T-helper 17 cell (primary cell): ENCODE results near the gene GNG8. TPM values are rescaled to one million over a fixed set of nuclear protein-coding genes. Genes with fewer than 3 reads are reported as not detected.
A peak's percentile ranks its signal among the peaks of the same experiment; 100 is the strongest.

ENCODE experiments used
- ATAC-seq: fragments of 150-1000 bp; cut with Tn5 transposase; 2 replicates; pipeline ENCODE4 v1.10.0; 2021; ENCODE audit warnings: mild to moderate bottlenecking, moderate library complexity
- DNase-seq, 3 donors: peaks; one replicate each; pipeline versions ENCODE4 v3.0.0 to v3.0.0-alpha.2; 2020 to 2021
- H3K9me3 ChIP-seq: one replicate; pipeline ENCODE4 v1.7.0; 2013; ENCODE audit warnings: low read length, mild to moderate bottlenecking; ENCODE audit not compliant: control insufficient read depth, poor library complexity, severe bottlenecking
- H3K27ac Mint-ChIP-seq: one replicate; pipeline ENCODE4 v1.8.0; 2022; ENCODE audit warnings: mild to moderate bottlenecking, moderate library complexity, mixed read lengths
- H3K27me3 Mint-ChIP-seq: one replicate; pipeline ENCODE4 v1.8.0; 2022; ENCODE audit warnings: mixed read lengths
- H3K36me3 Mint-ChIP-seq: one replicate; pipeline ENCODE4 v1.8.0; 2022; ENCODE audit warnings: low read depth, mixed read lengths
- H3K4me1 Mint-ChIP-seq: one replicate; pipeline ENCODE4 v1.8.0; 2022; ENCODE audit warnings: mild to moderate bottlenecking, mixed read lengths
- H3K4me3 Mint-ChIP-seq: one replicate; pipeline ENCODE4 v1.8.0; 2022; ENCODE audit warnings: mild to moderate bottlenecking, moderate library complexity, mixed read lengths
- total RNA-seq, 4 donors: library from RNA in 2 of 4; stranded (reverse) in 2 of 4; gene quantifications; one replicate each; pipeline ENCODE4 v1.2.3 and lab custom pipeline; 2022 to 2026

The GNG8 gene
- total RNA-seq, 2 donors from 2014 or later, result not detected

DNA sequence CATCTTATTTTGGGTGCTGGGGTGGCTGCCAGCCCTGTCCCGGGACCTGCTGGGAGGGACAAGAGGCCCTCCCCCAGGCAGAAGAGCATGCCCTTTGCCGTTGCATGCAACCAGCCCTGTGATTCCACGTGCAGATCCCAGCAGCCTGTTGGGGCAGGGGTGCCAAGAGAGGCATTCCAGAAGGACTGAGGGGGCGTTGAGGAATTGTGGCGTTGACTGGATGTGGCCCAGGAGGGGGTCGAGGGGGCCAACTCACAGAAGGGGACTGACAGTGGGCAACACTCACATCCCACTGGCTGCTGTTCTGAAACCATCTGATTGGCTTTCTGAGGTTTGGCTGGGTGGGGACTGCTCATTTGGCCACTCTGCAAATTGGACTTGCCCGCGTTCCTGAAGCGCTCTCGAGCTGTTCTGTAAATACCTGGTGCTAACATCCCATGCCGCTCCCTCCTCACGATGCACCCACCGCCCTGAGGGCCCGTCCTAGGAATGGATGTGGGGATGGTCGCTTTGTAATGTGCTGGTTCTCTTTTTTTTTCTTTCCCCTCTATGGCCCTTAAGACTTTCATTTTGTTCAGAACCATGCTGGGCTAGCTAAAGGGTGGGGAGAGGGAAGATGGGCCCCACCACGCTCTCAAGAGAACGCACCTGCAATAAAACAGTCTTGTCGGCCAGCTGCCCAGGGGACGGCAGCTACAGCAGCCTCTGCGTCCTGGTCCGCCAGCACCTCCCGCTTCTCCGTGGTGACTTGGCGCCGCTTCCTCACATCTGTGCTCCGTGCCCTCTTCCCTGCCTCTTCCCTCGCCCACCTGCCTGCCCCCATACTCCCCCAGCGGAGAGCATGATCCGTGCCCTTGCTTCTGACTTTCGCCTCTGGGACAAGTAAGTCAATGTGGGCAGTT is 26.2 kb downstream of the GNG8 start:
- H3K4me3 Mint-ChIP-seq, result no peak overlapping the region
- peaks cover 45% of the 10 kb centered on the region for H3K4me1 Mint-ChIP-seq

DNA sequence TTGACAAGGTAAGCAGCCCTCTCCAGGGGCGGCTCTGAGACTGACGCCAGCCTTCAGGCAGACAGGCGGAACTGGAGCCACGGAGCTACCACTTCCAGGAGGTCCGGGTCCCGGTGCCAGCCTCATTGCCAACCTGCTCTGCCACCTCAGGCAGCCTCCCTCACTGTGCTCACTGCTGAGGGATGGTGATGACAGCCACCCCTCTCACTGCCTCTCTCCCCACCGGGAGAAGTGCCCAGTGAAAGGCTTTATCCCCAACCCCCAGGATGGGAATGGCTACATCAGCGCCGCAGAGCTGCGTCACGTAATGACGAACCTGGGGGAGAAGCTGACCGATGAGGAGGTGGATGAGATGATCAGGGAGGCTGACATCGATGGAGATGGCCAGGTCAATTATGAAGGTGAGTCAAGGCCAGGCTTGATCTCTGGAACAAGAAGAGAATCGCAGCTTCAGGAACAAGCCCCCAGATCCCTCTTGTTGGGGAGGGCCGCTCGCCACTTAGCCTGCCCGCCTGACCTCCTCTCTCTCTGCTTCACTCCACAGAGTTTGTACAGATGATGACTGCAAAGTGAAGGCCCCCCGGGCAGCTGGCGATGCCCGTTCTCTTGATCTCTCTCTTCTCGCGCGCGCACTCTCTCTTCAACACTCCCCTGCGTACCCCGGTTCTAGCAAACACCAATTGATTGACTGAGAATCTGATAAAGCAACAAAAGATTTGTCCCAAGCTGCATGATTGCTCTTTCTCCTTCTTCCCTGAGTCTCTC is 27.2 kb downstream of the GNG8 start:
- Mint-ChIP-seq H3K27me3 (no peaks in the 10 kb centered on the region), H3K36me3 (peaks cover 11% of the 10 kb centered on the region), H3K27ac (peak overlapping the region; percentile 87), H3K4me3 (no peak overlapping the region), H3K4me1 (peaks cover 39% of the 10 kb centered on the region)
- no peaks in the 10 kb centered on the region for H3K9me3 ChIP-seq
- DNase-seq (no peak), ATAC-seq (no peak)

More for the DNA sequence above, 26.2 kb downstream of the GNG8 start:
- peak overlapping the region; percentile 87 for H3K27ac Mint-ChIP-seq
- H3K9me3 ChIP-seq, result no peaks in the 10 kb centered on the region
- H3K36me3 Mint-ChIP-seq, result peaks cover 11% of the 10 kb centered on the region
- no peak for DNase-seq
- no peak for ATAC-seq
- H3K27me3 Mint-ChIP-seq, result no peaks in the 10 kb centered on the region

DNA sequence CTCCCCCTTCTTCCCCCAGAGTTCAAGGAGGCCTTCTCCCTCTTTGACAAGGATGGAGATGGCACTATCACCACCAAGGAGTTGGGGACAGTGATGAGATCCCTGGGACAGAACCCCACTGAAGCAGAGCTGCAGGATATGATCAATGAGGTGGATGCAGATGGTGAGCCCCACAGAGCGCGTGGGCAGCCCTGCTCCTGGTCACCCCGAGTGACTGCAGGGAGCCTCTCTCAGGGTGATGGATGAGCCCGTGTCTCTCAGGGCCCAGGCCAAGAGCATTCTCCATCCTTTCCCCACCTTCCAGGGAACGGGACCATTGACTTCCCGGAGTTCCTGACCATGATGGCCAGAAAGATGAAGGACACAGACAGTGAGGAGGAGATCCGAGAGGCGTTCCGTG is 27.8 kb downstream of the GNG8 start:
- H3K27ac Mint-ChIP-seq, result no peak overlapping the region
- ATAC-seq, result no peak
- DNase-seq, result no peak
- H3K9me3 ChIP-seq, result no peaks in the 10 kb centered on the region
- peaks cover 43% of the 10 kb centered on the region for H3K4me1 Mint-ChIP-seq
- peaks cover 11% of the 10 kb centered on the region for H3K36me3 Mint-ChIP-seq
- H3K27me3 Mint-ChIP-seq, result no peaks in the 10 kb centered on the region
- H3K4me3 Mint-ChIP-seq, result no peak overlapping the region

DNA sequence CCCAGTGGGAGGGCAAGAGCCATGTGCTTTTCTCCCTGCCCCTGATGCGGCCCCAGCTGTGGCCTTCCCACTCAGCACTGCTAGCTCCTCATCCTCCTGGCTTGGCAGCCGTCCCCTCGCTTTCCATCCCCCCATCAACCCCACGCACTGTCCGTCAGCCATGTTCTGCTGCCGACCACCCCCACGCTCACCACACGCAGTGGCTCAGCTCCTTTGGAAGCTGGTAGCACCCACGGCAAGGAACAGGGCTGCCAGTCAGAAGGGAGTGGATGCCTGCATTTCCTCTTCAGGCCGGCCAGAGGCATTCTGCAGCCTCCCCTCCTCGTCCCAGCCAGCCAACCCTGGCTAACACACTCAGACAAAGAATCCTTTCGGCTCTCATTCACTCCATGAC is 28.6 kb downstream of the GNG8 start:
- H3K36me3 Mint-ChIP-seq, result peaks cover 11% of the 10 kb centered on the region
- H3K27me3 Mint-ChIP-seq, result no peaks in the 10 kb centered on the region
- ATAC-seq (no peak), DNase-seq (no peak)
- peaks cover 47% of the 10 kb centered on the region for H3K4me1 Mint-ChIP-seq
- H3K4me3 Mint-ChIP-seq, result no peak overlapping the region
- H3K27ac Mint-ChIP-seq, result peak overlapping the region; percentile 32
- no peaks in the 10 kb centered on the region for H3K9me3 ChIP-seq

DNA sequence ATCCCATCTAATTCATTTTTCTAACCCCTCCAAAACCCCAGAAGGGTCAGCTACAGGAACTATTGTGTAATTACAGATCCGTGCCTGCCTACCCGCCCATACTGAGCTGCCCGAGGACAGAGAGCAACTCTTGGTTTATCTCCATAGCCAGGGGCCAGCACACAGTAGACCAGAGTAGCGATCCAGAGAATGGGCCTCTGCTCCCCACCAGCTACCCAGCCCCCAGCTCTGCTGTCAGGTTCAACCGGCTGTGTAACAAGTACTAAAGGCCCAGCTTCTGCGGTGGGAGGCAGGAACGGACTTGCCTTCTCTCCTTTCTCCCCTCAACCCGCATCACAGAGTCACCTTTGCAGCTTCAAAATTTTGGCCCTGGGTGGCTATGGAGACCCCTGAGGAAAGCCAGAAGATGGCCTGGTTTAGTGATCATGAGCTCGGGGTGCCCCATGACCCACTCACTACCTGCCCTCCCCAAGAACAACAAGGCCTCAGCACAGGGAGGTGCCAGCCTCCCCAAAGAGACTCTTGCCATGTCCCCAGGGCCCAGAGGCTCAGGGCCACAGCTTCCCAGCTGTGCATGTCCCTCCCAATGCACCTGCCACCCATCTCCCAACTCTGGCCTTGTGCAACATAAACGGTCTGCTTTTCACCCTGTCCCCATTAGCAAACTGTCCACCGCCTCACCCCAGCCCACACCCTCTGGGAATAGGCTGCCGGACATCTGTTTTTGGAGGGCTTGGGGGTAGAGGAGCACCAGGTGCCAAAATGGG is 29.1 kb downstream of the GNG8 start:
- ATAC-seq, result no peak
- Mint-ChIP-seq H3K36me3 (peaks cover 15% of the 10 kb centered on the region), H3K4me1 (peaks cover 47% of the 10 kb centered on the region), H3K27me3 (no peaks in the 10 kb centered on the region), H3K27ac (peak overlapping the region; percentile 32), H3K4me3 (no peak overlapping the region)
- no peak for DNase-seq
- H3K9me3 ChIP-seq, result no peaks in the 10 kb centered on the region

DNA sequence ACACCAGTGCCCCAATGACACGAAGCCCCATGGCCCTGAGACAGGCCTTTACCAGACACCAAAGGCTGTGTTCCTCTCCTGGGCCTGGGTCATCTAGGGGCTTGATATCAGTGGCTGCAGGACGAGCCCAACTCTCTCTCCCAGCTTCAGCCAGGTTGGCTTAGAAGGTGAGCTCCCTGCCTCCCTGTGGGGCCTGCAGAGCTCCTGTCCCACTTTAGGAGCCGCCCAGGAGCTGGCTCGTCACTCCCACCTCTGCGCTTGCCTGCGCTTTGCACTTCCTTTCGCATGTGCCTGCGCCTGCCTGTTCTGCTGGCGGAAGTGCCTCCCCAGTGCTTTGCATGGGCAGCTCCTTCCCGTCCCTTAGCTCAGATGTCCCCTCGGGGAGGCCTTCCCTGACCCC is 30.0 kb downstream of the GNG8 start:
- no peak overlapping the region for H3K27ac Mint-ChIP-seq
- no peak overlapping the region for H3K4me3 Mint-ChIP-seq
- H3K36me3 Mint-ChIP-seq, result peaks cover 15% of the 10 kb centered on the region
- no peak for ATAC-seq
- DNase-seq, result no peak
- no peaks in the 10 kb centered on the region for H3K27me3 Mint-ChIP-seq
- peaks cover 38% of the 10 kb centered on the region for H3K4me1 Mint-ChIP-seq
- no peaks in the 10 kb centered on the region for H3K9me3 ChIP-seq

DNA sequence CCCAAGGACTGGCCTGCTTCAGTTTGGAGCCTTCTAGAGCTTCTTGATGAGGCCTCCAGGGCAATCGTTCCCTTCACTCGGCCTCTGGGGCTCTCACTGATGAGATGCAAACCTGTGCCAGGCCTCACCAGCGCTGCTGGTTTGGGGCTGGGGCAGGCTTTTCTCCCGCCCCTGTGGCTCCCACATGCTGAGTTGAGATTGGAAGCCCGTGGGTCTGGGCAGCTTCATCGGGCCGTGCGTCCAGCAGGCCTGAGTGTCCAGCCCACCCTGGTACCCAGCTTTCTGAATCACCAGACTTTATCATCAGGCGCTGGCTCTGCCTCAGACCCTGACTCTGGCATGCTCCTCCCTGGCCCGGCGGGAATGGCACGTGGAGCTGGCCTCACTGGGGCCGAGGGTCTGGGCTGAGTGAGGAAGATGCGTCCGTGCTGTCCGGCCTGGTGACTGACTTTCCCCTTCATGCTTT is 30.6 kb downstream of the GNG8 start:
- Mint-ChIP-seq H3K27me3 (no peaks in the 10 kb centered on the region), H3K4me1 (peaks cover 35% of the 10 kb centered on the region), H3K27ac (no peak overlapping the region), H3K36me3 (peaks cover 18% of the 10 kb centered on the region), H3K4me3 (no peak overlapping the region)
- ATAC-seq (no peak), DNase-seq (no peak)
- no peaks in the 10 kb centered on the region for H3K9me3 ChIP-seq

DNA sequence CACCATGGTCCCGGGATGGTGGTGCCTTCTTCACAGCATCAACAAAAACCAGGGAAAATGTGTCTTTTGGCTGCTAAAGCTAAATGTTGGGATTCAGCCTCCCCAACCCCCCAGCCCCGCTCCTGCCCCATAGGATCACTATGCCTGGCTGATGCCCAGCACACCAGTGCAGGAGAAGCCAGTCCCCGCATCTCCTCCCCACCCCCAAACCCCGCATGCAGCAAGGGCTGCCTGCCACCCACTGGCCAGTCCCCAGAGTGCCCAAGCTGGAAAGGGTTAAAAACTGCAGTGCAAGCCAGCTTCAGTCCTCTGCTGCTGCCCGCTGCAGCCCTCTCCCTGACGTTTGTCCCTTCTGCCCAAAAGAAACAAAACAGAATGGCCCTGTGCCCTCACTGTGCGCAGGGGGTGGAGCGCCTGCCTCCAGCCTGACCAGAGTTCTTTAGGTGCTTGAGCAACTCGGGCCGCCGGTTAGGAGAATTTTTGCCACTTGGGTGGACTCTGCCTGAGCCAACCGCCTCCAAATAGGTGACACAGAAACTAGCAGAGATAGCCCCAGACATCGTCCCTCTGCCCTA is 31.1 kb downstream of the GNG8 start:
- no peaks in the 10 kb centered on the region for H3K27me3 Mint-ChIP-seq
- H3K9me3 ChIP-seq, result no peaks in the 10 kb centered on the region
- H3K27ac Mint-ChIP-seq, result no peak overlapping the region
- peaks cover 37% of the 10 kb centered on the region for H3K4me1 Mint-ChIP-seq
- DNase-seq (no peak), ATAC-seq (no peak)
- H3K4me3 Mint-ChIP-seq, result no peak overlapping the region
- H3K36me3 Mint-ChIP-seq, result peaks cover 17% of the 10 kb centered on the region

DNA sequence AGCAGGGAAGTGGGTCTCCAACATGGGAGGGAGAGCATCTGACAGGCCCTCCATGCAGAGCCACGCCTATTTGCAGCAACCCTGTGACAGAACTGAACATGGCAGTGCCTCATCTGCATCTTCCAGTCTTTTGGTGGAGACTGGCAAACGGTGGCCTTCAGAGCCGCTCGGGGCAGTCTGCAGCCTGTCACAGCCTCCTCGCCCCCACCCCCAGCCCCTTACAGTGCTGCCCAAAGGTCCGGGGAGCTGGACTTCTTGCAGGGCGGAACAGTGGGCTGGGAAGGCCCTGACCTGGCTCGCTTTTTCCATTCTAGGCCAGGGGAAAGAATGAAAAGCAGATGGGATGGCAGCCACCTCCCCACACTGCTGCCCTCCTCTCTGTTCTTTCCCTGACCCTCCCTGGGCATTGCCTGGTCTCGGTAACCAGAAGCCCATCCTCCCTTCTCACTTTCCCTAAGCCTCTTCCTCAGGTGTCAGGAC is 32.2 kb downstream of the GNG8 start:
- Mint-ChIP-seq H3K27me3 (no peaks in the 10 kb centered on the region), H3K27ac (peak overlapping the region; percentile 99), H3K36me3 (peaks cover 11% of the 10 kb centered on the region), H3K4me1 (peaks cover 32% of the 10 kb centered on the region), H3K4me3 (peak overlapping the region; percentile 96)
- no peak for DNase-seq
- no peak for ATAC-seq
- no peaks in the 10 kb centered on the region for H3K9me3 ChIP-seq

DNA sequence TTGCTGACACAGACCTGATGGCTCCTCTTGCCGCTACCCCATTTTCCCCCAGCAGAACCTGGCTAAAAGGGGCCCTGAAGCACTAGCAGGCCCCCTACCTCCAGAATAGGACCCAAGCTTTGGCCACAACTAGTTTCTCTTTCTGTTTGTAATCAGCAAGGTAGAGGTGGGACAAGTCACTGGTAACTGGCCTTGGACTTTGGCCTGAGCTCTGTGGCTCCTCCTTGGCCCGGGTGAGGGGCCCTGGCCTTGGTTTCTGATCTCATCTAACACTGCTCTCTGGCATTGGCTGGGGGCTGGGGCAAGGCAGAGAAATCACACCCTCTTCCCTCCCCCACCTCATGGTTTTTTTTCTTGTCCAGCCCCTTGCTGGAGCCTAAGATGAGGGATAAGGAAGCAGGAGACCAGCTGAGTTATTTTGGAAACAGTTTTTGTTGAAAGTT is 32.8 kb downstream of the GNG8 start:
- peak overlapping the region; percentile 99 for H3K27ac Mint-ChIP-seq
- no peaks in the 10 kb centered on the region for H3K9me3 ChIP-seq
- H3K4me3 Mint-ChIP-seq, result peak overlapping the region; percentile 96
- no peak for ATAC-seq
- no peak for DNase-seq
- no peaks in the 10 kb centered on the region for H3K27me3 Mint-ChIP-seq
- peaks cover 10% of the 10 kb centered on the region for H3K36me3 Mint-ChIP-seq
- peaks cover 32% of the 10 kb centered on the region for H3K4me1 Mint-ChIP-seq

DNA sequence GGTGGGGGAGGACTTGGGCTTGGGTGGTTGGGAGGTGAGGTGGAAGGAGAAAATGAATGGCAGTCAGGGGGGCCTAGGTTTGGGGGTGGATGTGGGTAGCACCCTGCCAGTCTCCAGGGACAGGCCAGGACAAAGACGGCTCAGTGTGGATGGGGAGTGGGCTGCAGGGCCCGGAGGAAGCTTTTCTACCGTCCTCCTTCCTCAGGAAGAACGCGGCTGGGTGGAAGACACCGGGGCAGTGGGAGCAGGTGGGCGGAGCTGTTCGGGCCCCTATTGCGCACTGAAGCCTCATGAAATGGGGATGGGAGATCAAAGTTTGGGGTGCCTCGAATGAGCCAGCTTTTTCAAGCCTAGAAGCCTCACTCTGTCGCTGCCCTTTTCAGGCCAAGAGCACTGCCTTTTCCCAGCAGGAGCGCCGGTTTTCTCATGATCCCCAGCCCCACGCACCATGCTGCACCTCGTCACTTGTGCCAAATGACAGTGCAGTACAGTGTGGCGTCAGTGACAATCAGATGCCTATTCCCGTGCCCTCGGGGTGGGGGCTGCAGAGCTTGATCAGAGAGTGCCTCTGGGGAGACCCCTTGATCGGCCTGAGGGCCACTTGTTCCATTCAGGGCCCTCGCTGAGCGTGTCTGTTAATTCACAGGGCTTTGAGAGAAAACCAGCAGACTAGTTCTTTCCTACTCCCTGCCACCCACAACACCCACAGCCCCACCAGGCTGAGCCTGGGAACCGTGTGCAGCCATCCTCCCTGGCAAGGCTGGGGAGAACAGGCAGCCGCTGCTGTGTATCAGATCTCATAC is 33.4 kb downstream of the GNG8 start:
- peaks cover 7% of the 10 kb centered on the region for H3K36me3 Mint-ChIP-seq
- H3K4me1 Mint-ChIP-seq, result peaks cover 30% of the 10 kb centered on the region
- H3K9me3 ChIP-seq, result no peaks in the 10 kb centered on the region
- no peaks in the 10 kb centered on the region for H3K27me3 Mint-ChIP-seq
- DNase-seq, result no peak
- peak overlapping the region; percentile 99 for H3K27ac Mint-ChIP-seq
- H3K4me3 Mint-ChIP-seq, result peak overlapping the region; percentile 96
- no peak for ATAC-seq
